ENCODE data around the gene PTPRG.
A peak's percentile ranks its signal among the peaks of the same experiment; 100 is the strongest.
"Not testable (repeated sequence)": the region's sequence is repeated elsewhere in the genome, so short reads cannot be mapped to it uniquely, and the experiment has no call there.

The PTPRG gene

DNA sequence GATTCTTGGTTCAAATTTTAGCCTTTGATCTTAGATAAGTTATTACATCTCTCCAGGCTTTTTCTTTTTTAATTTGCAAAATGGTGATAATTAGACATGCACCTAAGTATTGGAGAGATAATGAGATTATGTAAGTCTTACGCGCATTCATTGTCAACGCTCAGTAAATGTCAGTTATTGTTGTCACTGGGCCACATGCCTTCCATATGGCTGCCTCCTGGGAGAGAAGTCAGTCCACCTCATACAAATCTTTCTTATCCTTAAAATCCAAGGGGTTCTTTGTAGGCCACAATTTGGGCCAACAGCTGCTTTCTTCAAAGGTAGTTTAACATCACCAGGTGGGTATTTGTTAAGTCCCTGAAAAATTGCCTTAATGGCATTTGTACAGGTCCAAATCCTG is 25.5 kb upstream of the PTPRG start:
- H3K27ac ChIP-seq (ENCODE audit: low read depth, low read length) = no peak overlapping the region
- no peaks in the 10 kb centered on the region for H3K9me3 ChIP-seq (ENCODE audit: insufficient read depth, low read depth, low read length)
- no peak overlapping the region for H3K9ac ChIP-seq (ENCODE audit: low read depth, low read length)
- H3K36me3 ChIP-seq (ENCODE audit: insufficient read depth, low read length) = no peaks in the 10 kb centered on the region
- WGBS = 91% methylated on average over 3 of the region's 3 CpGs
- no peak overlapping the region for H3K4me3 ChIP-seq (ENCODE audit: low read length)
- peaks cover 30% of the 10 kb centered on the region for H3K4me1 ChIP-seq (ENCODE audit: insufficient read depth, low read length)
- H3K27me3 ChIP-seq (ENCODE audit: insufficient read depth, low read length) = peaks cover 6% of the 10 kb centered on the region; the same call in 1 of the 2 replicates

DNA sequence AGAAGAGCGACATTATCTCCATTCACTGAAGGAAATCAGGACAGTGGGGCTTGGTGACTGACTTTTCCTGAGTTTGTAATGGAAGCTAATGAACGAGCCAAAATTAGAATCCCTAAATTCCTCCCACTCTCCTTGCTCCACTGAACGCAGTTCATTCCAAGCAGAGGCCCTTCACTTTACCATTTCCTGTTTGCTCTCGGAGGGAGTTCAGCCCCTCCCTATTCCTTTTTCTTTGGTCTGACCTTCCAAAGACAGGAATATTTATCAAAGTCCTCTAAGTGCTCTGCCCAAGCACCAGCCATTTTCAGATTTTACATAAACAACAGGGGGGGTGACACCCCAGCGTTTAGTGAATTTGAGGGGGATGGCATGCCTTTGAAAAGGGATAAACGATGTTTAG is 24.0 kb upstream of the PTPRG start:
- Histone ChIP-seq H3K27ac (ENCODE audit: low read depth, low read length) (peak overlapping the region; percentile 85), H3K9ac (ENCODE audit: low read depth, low read length) (no peak overlapping the region; the same call in 1 of the 2 replicates)

DNA sequence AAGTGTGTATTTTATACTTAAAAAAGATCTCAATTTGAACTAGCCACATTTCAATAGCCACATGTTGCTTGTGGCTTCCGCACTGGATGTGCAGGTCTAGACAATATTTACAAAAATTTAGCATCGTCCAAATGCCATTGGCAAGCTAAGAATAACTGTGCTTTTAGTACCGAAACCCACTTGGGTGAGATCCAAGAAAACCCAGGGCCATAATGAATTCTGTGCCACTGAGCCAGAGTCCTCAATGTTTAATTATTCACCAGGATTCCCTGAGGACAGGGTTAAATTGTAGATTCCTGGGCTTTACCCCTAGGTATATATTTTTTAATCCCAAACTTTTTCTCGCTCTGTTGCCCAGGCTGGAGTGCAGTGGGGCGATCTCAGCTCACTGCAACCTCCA is 22.9 kb upstream of the PTPRG start:
- no peaks in the 10 kb centered on the region for H3K9me3 ChIP-seq (ENCODE audit: insufficient read depth, low read depth, low read length)
- H3K36me3 ChIP-seq (ENCODE audit: insufficient read depth, low read length) = no peaks in the 10 kb centered on the region
- 95% methylated on average over 5 of the region's 5 CpGs for WGBS
- H3K27ac ChIP-seq (ENCODE audit: low read depth, low read length) = no peak overlapping the region
- no peak overlapping the region for H3K4me3 ChIP-seq (ENCODE audit: low read length)
- no peak overlapping the region for H3K9ac ChIP-seq (ENCODE audit: low read depth, low read length)
- no peaks in the 10 kb centered on the region for H3K27me3 ChIP-seq (ENCODE audit: insufficient read depth, low read length)
- peaks cover 27% of the 10 kb centered on the region for H3K4me1 ChIP-seq (ENCODE audit: insufficient read depth, low read length)

More for the DNA sequence above, 24.0 kb upstream of the PTPRG start:
- peaks cover 2% of the 10 kb centered on the region; the same call in 1 of the 2 replicates for H3K27me3 ChIP-seq (ENCODE audit: insufficient read depth, low read length)
- H3K4me3 ChIP-seq (ENCODE audit: low read length) = peak overlapping the region; percentile 20
- WGBS = 3% methylated on average over 5 of the region's 6 CpGs
- H3K36me3 ChIP-seq (ENCODE audit: insufficient read depth, low read length) = no peaks in the 10 kb centered on the region
- H3K9me3 ChIP-seq (ENCODE audit: insufficient read depth, low read depth, low read length) = no peaks in the 10 kb centered on the region
- peaks cover 27% of the 10 kb centered on the region for H3K4me1 ChIP-seq (ENCODE audit: insufficient read depth, low read length)

DNA sequence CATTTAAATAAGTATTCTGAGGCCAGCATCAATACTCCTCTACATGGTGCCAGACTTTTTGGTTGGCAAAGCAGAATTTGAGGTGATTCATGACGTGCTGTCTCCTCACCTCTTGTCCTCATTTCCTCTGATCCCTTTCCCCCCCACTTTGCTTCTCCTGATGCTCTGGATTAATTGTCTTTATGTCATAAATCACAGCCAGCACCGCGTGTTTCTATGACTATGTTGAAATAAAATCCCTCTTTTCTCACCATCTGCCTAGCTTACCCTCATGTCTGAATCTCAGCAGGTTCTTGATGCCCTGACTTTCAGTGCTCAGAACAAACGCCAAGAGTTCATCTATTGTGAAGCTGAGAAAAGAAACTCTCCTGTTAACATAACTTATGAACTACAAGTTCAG is 19.7 kb upstream of the PTPRG start:
- 92% methylated on average over 4 of the region's 4 CpGs for WGBS
- Histone ChIP-seq H3K4me3 (ENCODE audit: low read length) (no peak overlapping the region), H3K27me3 (ENCODE audit: insufficient read depth, low read length) (no peaks in the 10 kb centered on the region)

DNA sequence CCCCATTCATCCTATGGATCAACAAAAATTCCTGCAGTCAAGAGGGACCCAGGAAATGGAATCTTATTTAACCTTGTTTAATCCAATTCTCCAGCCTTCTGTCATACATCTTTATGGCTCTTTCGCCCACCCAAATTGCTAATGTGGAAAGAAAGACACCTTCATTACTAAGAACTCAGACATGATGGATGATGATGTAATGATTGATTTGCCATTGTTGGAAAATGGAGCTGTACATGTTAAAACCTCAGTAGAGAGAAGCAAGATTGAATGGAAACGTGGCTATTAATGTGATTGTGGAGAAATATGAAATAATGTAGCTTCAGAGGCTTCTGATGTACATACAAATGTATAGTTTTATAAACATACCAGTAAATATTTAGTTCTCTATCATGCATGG is 15.7 kb upstream of the PTPRG start:
- Histone ChIP-seq H3K36me3 (ENCODE audit: insufficient read depth, low read length) (no peaks in the 10 kb centered on the region), H3K27ac (ENCODE audit: low read depth, low read length) (no peak overlapping the region), H3K9me3 (ENCODE audit: insufficient read depth, low read depth, low read length) (no peaks in the 10 kb centered on the region), H3K9ac (ENCODE audit: low read depth, low read length) (no peak overlapping the region), H3K4me1 (ENCODE audit: insufficient read depth, low read length) (no peaks in the 10 kb centered on the region), H3K27me3 (ENCODE audit: insufficient read depth, low read length) (no peaks in the 10 kb centered on the region), H3K4me3 (ENCODE audit: low read length) (no peak overlapping the region)
- 85% methylated on average over 1 of the region's 2 CpGs for WGBS

More for the DNA sequence above, 19.7 kb upstream of the PTPRG start:
- peaks cover 18% of the 10 kb centered on the region for H3K4me1 ChIP-seq (ENCODE audit: insufficient read depth, low read length)
- no peaks in the 10 kb centered on the region for H3K36me3 ChIP-seq (ENCODE audit: insufficient read depth, low read length)
- no peak overlapping the region for H3K9ac ChIP-seq (ENCODE audit: low read depth, low read length)
- no peak overlapping the region for H3K27ac ChIP-seq (ENCODE audit: low read depth, low read length)
- no peaks in the 10 kb centered on the region for H3K9me3 ChIP-seq (ENCODE audit: insufficient read depth, low read depth, low read length)

DNA sequence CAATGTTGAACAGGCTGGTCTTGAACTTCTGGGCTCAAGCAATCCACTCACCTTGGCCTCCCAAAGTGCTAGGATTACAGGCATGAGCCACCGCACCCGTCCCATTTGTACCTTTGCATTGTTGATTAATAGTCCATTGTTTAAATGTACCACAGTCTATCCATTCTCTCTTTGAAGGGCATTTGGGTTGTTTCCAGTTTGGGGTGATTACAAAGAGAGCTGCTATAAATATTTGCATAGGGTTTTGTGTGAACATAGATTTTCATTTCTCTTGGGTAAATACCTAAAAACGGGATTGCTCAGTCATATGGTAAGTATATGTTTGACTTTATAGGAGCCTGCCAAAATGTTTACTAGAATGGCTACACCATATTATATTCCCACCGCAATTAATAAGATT is 13.7 kb upstream of the PTPRG start:
- H3K9ac ChIP-seq (ENCODE audit: low read depth, low read length) = no peak overlapping the region
- H3K36me3 ChIP-seq (ENCODE audit: insufficient read depth, low read length) = no peaks in the 10 kb centered on the region
- H3K9me3 ChIP-seq (ENCODE audit: insufficient read depth, low read depth, low read length) = no peaks in the 10 kb centered on the region
- WGBS = 89% methylated on average over 2 of the region's 4 CpGs
- H3K4me1 ChIP-seq (ENCODE audit: insufficient read depth, low read length) = no peaks in the 10 kb centered on the region
- no peak overlapping the region for H3K4me3 ChIP-seq (ENCODE audit: low read length)
- H3K27me3 ChIP-seq (ENCODE audit: insufficient read depth, low read length) = no peaks in the 10 kb centered on the region
- H3K27ac ChIP-seq (ENCODE audit: low read depth, low read length) = no peak overlapping the region

DNA sequence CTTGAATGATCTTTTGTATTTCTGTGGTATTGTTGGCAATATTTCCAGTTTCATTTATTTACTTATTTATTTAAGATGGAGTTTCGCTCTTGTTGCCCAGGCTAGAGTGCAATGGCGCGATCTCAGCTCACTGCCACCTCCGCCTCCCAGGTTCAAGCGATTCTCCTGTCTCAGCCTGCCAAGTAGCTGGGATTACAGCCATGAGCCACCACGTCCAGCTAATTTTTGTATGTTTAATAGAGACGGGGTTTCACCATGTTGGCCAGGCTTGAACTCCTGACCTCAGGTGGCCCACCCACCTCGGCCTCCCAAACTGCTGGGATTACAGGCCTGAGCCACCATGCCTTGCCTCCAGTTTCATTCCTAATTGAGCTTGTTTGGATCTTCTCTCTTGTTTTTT is 8.7 kb upstream of the PTPRG start:
- H3K4me3 ChIP-seq (ENCODE audit: low read length); H3K27ac ChIP-seq (ENCODE audit: low read depth, low read length); H3K9me3 ChIP-seq (ENCODE audit: insufficient read depth, low read depth, low read length); H3K36me3 ChIP-seq (ENCODE audit: insufficient read depth, low read length); H3K4me1 ChIP-seq (ENCODE audit: insufficient read depth, low read length); H3K9ac ChIP-seq (ENCODE audit: low read depth, low read length); H3K27me3 ChIP-seq (ENCODE audit: insufficient read depth, low read length): not testable (repeated sequence)
- 98% methylated on average over 8 of the region's 8 CpGs for WGBS

DNA sequence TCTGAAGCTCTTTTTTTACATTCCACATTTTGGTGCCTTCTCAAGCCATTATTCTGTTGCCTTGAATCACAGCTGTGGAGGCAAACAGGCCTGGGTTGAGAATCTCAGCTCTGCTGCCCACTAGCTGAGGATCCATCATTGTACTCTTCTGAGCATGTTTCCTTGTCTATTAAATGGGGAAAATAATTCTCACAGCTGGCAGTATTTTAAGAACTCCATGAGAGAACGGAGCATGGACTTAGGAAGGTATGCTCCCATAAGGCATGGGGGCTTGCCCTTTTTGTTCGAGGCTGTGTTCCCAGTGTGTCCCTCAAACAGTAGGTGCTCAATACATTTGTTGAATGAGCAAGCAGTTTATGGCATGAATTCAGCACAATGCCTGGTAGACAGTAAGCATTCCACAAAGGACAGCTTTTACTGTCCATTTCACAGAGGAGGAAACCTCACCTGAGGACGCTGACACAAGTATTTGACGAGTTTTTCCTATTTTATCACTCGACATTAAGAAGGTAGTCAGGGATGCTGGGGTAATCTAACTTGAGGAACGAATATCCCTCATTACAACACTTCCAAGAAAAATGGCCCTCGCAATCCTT is 2.1 kb upstream of the PTPRG start:
- Histone ChIP-seq H3K4me3 (ENCODE audit: low read length) (peak overlapping the region; percentile 95; the same call in 1 of the 2 replicates), H3K4me1 (ENCODE audit: insufficient read depth, low read length) (peaks cover 11% of the 10 kb centered on the region; the same call in 1 of the 2 replicates), H3K36me3 (ENCODE audit: insufficient read depth, low read length) (no peaks in the 10 kb centered on the region), H3K9ac (ENCODE audit: low read depth, low read length) (no peak overlapping the region), H3K27ac (ENCODE audit: low read depth, low read length) (peak overlapping the region; percentile 3; the same call in 1 of the 2 replicates), H3K27me3 (ENCODE audit: insufficient read depth, low read length) (no peaks in the 10 kb centered on the region), H3K9me3 (ENCODE audit: insufficient read depth, low read depth, low read length) (no peaks in the 10 kb centered on the region)
- 66% methylated on average over 7 of the region's 7 CpGs for WGBS

DNA sequence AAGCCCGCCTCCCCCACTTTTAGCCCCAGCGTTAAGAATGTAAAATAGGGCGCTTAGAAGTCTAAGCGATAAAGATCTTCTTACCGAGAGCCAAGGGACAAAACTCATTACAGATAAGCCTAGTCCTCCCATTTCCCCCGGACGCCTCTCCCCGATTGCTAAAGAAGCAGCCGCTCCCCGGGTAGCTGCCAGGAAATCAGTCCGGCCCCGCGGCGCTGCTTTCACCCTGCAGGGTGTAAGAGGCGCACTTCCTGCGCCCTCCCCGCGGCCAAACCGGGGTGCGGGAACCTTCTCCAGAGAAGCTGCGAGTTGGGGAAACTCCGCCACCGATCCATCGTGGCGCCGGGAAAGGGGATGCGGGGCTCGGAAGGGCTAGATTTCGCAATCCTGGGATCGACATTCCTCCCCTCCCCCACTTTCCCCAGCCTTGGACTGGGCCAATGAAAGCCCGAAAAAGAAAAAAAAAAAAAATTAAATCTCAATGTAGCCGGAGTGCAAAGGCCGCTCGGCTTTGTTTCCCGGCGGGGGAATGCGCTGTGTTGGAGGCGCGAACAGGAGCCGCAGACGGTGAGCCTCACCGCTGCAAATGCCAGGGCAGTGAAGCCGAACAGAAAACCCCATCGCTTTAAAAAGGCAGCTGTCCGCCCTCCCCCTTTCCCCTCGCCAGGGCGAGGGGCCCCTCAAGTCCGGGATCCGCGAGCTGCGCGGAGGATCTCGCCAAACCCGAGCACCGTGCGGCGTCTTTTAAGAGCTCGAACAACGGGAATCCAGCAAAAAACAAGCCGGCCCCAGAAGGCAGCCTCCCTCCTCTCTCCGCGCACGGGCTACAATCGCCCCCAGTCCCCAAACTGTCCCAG is 626 bp upstream of the PTPRG start:
- Histone ChIP-seq H3K4me3 (ENCODE audit: low read length) (peak overlapping the region; percentile 95), H3K27me3 (ENCODE audit: insufficient read depth, low read length) (no peaks in the 10 kb centered on the region), H3K4me1 (ENCODE audit: insufficient read depth, low read length) (peaks cover 20% of the 10 kb centered on the region), H3K9ac (ENCODE audit: low read depth, low read length) (peak overlapping the region; percentile 98), H3K9me3 (ENCODE audit: insufficient read depth, low read depth, low read length) (no peaks in the 10 kb centered on the region), H3K27ac (ENCODE audit: low read depth, low read length) (peak overlapping the region; percentile 99), H3K36me3 (ENCODE audit: insufficient read depth, low read length) (peaks cover 8% of the 10 kb centered on the region; the same call in 1 of the 2 replicates)
- WGBS = under 1% methylated on average over 64 of the region's 64 CpGs

DNA sequence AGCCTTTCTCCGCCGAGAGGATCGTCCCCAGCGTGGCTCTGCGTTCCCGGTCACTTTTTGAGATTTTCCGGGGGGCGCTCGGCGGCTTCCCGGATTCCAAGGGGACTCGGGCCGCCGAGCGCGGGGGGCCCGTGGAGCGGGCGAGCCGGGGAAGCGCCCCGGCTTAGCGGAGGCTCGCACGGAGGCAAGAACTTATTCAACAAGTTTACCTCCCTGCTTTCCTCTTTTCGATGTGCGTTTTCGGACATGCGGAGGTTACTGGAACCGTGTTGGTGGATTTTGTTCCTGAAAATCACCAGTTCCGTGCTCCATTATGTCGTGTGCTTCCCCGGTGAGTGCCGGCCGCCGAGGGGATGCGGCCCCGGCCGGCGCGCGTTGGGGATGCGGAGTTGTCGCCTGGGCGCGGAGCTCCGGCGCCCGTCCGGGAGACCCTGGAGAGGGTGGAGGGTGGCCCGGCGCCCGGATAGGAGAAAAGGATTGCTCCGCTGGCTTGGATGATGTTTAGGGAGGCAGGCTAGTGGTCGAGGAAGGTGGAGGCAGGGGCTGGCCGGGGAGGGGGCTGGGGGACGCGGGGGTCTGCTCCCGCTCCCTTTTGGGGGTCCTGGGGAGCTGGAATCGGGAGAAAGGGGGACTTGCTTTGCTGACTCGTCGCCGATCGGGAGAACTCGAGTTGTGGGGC is 810 bp downstream of the PTPRG start:
- Histone ChIP-seq H3K27me3 (ENCODE audit: insufficient read depth, low read length) (no peaks in the 10 kb centered on the region), H3K27ac (ENCODE audit: low read depth, low read length) (peak overlapping the region; percentile 99), H3K4me3 (ENCODE audit: low read length) (peak overlapping the region; percentile 95), H3K9ac (ENCODE audit: low read depth, low read length) (peak overlapping the region; percentile 98), H3K4me1 (ENCODE audit: insufficient read depth, low read length) (peaks cover 26% of the 10 kb centered on the region), H3K9me3 (ENCODE audit: insufficient read depth, low read depth, low read length) (no peaks in the 10 kb centered on the region), H3K36me3 (ENCODE audit: insufficient read depth, low read length) (peaks cover 12% of the 10 kb centered on the region; the same call in 1 of the 2 replicates)
- under 1% methylated on average over 65 of the region's 65 CpGs for WGBS

Measured in HUES64 (cell line).